ENCODE measurements around the gene AGPS.

DNA sequence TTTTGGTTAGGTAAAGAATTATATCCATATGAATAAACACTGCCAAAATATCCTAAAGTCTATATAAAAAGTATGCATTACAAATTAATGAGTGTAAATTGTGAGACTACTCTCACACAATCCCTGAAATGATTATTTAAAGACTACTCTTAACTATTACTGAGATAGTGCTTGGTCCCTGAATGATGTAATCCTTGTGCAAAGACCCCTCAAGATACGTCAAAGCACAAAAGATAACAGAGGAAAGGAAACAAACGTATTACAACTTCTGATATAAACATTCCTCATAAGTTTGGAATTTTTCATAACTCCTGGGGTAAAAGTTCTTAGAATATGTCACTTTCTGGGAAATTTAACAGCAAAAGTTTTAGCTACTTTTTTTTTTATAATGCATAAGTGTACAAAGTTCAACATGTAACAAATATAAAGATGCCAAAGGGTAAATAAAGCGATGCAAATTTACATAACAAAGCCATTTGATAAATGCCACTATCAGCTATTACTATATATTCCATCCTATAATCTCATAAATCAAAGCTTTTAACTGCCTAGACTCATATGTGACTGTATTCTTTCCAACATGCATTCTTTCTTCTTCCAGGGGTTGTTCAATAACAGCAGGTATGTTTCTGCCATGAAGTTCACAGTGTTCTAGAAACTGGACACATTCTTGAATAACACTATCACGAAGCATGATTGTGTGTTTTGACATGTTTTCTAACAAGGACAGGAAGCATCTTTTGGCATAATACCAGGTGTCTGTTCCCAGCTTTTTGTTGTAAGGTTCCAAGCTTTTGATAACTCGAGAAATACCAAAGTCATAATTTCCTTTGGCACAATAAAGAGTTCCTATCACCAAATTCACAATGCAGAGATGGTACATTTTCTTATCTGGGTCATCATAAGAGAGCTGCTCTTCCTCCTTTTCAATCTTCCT, 158.0 kb downstream of the AGPS start:
- TF ChIP-seq, protein P1, sequence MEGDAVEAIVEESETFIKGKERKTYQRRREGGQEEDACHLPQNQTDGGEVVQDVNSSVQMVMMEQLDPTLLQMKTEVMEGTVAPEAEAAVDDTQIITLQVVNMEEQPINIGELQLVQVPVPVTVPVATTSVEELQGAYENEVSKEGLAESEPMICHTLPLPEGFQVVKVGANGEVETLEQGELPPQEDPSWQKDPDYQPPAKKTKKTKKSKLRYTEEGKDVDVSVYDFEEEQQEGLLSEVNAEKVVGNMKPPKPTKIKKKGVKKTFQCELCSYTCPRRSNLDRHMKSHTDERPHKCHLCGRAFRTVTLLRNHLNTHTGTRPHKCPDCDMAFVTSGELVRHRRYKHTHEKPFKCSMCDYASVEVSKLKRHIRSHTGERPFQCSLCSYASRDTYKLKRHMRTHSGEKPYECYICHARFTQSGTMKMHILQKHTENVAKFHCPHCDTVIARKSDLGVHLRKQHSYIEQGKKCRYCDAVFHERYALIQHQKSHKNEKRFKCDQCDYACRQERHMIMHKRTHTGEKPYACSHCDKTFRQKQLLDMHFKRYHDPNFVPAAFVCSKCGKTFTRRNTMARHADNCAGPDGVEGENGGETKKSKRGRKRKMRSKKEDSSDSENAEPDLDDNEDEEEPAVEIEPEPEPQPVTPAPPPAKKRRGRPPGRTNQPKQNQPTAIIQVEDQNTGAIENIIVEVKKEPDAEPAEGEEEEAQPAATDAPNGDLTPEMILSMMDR (IDR thresholded peaks at IDR 0.05): no peak
- TF ChIP-seq POLR2A (IDR thresholded peaks at IDR 0.05): no peak
